NB4 (cell line): ENCODE measurements around the gene SLC13A2.
"Not testable (repeated sequence)": the region's sequence is repeated elsewhere in the genome, so short reads cannot be mapped to it uniquely, and the experiment has no call there.

Source experiments
- CTCF ChIP-seq: IDR thresholded peaks from one replicate; pipeline ENCODE4 v1.5.1; 2012; ENCODE audit warnings: low read depth, low read length
- MAX ChIP-seq: IDR thresholded peaks from 2 replicates; pipeline ENCODE4 v1.6.1; 2011; ENCODE audit warnings: low read depth, low read length
- POLR2A ChIP-seq: IDR thresholded peaks from 2 replicates; pipeline ENCODE4 v1.6.1; 2011; ENCODE audit warnings: mild to moderate bottlenecking; ENCODE audit not compliant: insufficient read length; ENCODE audit errors: extremely low read depth

DNA sequence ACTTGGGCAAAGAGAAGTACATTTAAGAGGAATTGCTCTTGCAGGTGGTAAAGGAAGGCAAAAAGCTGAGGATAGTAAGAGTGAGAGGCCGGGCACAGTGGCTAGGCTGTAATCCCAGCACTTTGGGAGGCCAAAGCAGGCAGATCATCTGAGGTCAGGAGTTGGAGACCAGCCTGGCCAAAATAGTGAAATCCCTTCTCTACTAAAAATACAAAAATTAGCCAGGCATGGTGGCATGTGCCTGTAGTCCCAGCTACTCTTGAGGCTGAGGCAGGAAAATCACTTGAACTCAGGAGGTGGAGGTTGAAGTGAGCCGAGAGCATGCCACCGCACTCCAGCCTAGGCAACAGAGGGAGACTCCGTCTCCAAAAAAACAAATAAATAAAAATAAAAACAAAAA is 48.8 kb downstream of the SLC13A2 start:
- TF ChIP-seq MAX, CTCF, POLR2A: not testable (repeated sequence)
